GM19035 (cell line): ENCODE measurements around the gene PRKCH.
"Not testable (repeated sequence)": the region's sequence is repeated elsewhere in the genome, so short reads cannot be mapped to it uniquely, and the experiment has no call there.

Experiments used
- ATAC-seq: cut with Tn5 transposase; IDR thresholded peaks from one replicate; pipeline ENCODE4 v1.9.1; 2021; ENCODE audit not compliant: unreplicated experiment

Gene PRKCH

GRCh38 chr14:61451891-61452400 is 130.6 kb downstream of the PRKCH start:
- ATAC-seq = no peak

GRCh38 chr14:61452452-61452851 is 131.1 kb downstream of the PRKCH start:
- ATAC-seq = no peak

GRCh38 chr14:61453103-61453767 is 131.9 kb downstream of the PRKCH start:
- no peak for ATAC-seq

DNA sequence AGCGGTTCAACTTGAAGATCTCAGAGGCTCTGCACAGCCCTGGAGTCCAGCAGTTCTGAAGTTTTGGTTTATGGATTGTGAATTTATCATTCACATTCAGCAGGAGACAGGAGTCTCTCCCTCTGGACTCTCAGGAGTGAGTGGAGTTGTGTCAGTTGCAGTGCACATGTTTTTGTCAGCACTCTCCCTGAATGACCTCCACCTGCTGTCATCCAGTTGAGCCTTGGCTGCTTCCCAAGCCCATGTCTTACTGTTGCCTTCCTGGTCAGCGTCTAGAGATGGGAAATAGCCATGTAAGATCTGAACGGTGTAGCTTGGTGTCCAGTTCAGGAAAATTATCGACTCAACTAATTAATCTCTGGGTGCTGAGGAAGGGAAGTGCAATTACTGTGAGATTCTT is 133.2 kb downstream of the PRKCH start:
- ATAC-seq = no peak

DNA sequence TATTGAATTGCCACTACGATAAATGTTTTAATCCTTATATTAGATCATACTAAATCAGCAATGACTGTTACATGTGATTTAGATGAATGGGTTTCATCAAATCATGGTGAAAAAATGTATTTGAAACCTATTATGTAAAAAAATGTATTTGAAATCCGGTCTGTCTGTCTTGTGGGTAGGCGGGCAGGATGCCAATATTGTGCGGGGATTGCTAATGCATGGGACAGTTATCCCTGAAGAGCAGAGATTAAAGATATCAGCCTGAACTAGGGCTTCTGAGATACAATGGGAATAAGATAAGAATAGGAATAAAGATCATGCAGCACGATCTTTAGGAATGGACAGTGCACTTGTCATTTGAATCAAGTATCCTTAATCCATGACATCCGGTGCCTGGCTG is 134.0 kb downstream of the PRKCH start:
- no peak for ATAC-seq

GRCh38 chr14:61456720-61457119 is 135.3 kb downstream of the PRKCH start:
- ATAC-seq = peak; percentile 55

DNA sequence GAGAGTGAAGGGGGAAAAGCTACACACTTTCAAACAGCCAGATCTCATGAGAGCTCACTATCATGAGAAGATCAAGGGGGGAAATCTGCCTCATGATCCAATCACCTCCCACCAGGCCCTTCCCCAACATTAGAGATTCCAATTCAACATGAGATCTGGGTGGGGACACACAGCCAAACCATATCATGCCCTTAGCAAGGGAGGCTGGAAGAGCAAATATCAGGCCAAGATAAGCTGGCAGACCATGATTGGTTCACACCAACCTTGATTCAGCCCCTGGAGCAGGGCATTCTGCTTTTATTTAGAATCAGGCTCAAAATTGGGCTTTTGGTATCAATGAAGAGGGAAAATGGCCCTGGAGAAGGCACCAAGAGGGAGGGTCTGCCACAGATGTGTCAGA is 137.4 kb downstream of the PRKCH start:
- ATAC-seq = no peak

DNA sequence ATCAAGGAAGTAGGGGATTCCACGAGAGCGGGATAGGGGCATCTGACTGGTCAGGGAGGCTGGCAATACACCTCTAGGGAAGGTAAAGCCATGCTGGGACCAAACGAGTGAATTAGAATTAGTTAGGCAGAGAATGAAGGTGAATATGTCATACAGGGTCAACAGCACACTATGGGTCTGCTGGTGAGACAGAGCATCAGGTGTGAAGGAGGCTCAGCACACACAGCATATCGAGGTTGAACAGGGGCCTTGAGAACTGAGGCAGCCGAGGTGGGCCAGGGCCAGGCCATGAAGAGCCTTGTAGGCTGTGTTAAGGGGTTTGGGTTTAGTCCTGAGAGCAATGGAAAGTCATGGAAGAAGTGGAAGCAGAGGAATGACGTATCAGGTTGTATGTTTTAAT is 137.8 kb downstream of the PRKCH start:
- ATAC-seq = no peak

DNA sequence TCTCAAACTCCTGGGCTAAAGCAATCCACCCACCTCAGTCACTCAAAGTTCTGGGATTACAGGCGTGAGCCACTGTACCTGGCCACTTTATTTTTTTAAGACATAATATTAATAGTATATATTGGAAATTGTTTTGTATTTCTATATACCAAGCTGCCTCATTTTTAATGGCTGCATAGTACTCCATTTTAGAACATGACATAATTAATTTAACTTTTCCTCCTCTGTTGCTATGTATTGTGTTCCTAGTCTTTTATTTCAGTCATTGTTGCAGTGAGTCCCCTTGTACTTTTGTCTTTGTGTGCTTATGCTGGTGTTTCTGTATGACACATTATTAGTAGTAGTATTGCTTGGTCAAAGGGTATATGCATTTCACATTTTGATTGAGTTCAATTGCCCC is 138.7 kb downstream of the PRKCH start:
- ATAC-seq = no peak

- ATAC-seq = no peak
These were observed 139.6 kb downstream of the PRKCH start for GRCh38 chr14:61460718-61461611.

DNA sequence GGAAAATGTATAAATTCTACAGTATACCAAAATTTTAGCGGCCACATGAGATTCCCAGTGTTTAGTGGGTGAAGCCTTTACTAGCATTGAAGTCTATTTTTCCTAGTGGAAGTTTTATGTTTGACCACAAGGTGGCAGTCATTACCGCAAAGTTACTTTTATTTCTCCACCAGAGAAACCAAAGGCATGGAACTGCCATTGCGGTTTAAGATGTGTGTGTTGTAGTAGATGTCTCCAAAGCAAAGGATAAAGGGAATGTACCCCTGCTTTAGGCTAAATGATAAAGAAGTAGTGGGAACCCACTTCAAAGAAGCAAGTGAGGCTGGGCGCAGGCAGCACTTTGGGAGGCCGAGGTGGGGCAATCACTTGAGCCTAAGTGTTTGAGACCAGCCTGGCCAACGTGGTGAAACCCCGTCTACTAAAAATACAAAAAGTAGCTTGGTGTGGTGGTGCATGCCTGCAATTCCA is 140.5 kb downstream of the PRKCH start:
- ATAC-seq = no peak

- ATAC-seq = no peak
These were observed 141.3 kb downstream of the PRKCH start for GRCh38 chr14:61462566-61463193.

- ATAC-seq = no peak
These were observed 142.4 kb downstream of the PRKCH start for GRCh38 chr14:61463664-61464285.

DNA sequence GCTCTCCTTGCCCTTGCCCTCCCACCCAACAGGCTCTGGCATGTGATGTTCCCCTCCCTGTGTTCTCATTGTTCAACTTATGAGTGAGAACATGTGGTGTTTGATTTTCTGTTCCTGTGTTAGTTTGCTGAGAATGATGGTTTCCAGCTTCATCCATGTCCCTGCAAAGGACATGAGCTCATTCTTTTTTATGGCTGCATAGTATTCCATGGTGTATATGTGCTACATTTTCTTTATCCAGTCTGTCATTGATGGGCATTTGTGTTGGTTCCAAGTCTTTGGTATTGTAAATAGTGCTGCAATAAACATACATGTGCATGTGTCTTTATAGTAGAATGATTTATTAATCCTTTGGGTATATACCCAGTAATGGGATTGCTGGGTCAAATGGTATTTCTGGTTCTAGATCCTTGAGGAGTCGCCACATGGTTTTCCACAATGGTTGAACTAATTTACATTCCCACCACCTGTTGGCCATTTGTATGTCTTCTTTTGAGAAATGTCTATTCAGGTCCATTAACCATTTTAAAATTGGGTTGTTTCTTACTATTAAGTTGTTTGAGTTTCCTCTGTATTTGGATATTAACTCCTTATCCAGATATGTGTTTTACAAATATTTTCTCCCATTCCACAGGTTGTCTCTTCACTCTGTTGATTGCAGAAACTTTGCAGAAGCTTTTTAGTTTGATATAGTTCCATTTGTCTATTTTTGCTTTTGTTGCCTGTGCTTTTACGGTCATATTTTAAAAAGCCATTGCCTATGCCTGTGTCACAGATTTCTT is 143.4 kb downstream of the PRKCH start:
- not testable (repeated sequence) for ATAC-seq

DNA sequence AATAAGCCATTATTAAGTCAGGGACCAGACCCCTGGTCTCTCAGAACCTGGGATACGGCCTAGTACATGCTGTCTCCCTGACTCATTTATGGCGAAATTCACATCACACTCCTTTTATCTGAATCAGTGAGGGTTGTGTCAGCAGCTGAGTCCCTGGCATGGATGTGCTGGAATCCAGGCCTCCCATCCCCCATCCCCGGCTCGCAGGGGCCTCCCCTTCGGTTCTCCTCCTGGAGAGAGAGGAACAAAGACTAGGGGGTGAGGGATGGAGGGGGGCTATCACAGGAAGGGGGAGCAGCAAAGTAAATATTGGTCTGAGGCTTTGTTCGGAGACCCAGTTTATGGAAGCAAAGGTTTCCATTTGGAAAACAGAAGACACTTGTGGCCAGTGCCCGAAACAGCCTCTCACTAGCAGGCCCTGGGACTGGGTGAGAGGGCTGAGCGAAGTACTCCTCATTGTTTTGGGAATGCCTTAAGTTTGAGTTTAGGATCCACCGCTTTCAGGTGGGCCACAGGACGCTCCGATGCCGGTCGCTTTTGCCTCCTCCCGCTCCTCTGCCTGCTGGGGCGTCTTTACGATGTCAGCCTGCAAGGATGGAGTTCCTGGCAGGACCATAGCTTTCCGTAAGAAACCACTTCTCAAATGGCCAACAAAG is 145.0 kb downstream of the PRKCH start:
- ATAC-seq = no peak

GRCh38 chr14:61466905-61467280 is 145.5 kb downstream of the PRKCH start:
- no peak for ATAC-seq

GRCh38 chr14:61467296-61467695 is 145.9 kb downstream of the PRKCH start:
- no peak for ATAC-seq

DNA sequence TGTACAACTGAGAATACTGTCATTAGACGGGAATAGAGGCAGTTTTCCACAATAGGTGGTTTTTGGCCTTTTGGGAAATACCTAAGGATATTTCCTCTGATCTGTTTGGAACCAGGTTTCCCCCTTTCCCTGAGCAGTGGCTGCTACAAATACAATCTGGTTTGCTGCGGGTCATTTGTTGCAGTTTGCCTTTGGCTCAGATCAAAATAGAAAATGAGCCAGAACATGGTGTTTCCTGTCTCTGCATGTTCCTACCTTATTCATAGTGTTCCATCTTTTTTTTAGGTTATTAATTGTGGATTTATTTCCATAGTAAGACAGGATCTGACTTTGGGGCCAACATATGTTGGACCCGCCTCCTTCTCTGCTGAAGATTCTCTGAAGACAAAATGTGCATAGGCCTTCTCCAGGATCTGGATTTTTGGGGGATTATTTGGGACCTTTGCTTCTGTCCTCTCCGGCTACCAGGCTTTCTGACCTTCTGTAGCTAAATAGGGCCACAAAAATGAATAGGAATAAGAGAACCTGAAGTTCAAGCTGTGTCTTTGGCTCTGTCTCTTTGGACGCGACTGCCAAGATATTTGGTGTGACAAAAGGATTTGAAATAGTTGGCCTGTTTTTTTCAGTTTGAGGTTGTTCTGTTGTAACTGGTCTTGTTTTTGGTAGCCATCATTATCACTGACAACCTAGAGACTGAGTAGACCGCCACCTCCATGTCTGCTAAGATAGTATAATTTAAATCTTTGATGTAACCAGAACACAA is 146.9 kb downstream of the PRKCH start:
- no peak for ATAC-seq

DNA sequence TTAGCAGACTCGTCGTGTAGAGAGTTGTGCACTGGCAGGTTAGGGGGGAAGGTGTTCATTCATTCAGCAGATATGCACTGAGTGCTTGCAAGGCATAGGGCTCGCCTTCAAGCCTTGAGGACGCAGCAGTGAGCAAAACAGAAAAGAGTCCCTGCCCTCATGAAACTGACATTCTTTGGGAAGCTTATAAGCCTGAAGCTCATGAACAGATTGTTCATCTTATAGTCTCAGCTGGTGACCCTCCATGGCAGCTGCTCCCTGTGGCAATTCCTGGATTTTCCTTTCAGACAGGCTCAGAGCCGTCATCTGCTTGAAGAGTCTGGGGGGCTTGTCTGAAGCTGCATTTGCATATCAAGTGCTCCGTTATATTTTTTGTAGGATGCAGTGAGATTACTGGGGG is 148.4 kb downstream of the PRKCH start:
- no peak for ATAC-seq
